Left renal pelvis (tissue), 4 donors: ENCODE measurements around the gene SLC23A1. TPM values are rescaled to one million over a fixed set of nuclear protein-coding genes. Genes with fewer than 3 reads are reported as not detected.
"Not testable (repeated sequence)": the region's sequence is repeated elsewhere in the genome, so short reads cannot be mapped to it uniquely, and the experiment has no call there.

ENCODE experiments used
- DNase-seq, 4 donors: peaks; one replicate each; pipeline ENCODE4 v3.0.0-alpha.2; 2013; ENCODE audit warnings: low read depth in 4 of 4, low spot score in 3 of 4
- polyA plus RNA-seq, 4 donors: library from polyadenylated mRNA; unstranded; fragments of 120-200 nt; gene quantifications; one replicate each; pipeline ENCODE4 v1.2.1, GENCODE V29; 2013; ENCODE audit not compliant: insufficient read length in 4 of 4

Gene SLC23A1
- polyA plus RNA-seq, 4 donors: 1.1 to 16.8 (median 11.9) TPM

DNA sequence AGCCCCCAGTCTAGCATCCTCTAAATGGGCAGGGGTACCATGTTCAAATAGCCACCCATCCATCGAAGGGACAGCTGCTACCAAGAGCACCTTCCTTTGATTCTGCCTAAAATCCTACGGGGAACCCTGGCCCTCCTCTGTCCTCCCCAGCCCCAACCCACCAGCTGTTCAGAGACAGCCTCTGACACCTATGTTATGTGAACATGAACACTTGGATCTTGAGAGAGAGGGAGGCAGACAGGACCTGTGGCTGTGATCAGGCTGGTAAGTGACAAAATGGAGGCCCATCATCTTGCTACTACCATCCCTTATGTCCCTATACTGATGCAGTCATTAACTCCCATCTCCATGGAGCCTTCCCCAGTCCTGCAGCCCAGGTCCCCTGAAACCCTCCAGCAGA is 8.2 kb downstream of the SLC23A1 start:
- no peak for DNase-seq

DNA sequence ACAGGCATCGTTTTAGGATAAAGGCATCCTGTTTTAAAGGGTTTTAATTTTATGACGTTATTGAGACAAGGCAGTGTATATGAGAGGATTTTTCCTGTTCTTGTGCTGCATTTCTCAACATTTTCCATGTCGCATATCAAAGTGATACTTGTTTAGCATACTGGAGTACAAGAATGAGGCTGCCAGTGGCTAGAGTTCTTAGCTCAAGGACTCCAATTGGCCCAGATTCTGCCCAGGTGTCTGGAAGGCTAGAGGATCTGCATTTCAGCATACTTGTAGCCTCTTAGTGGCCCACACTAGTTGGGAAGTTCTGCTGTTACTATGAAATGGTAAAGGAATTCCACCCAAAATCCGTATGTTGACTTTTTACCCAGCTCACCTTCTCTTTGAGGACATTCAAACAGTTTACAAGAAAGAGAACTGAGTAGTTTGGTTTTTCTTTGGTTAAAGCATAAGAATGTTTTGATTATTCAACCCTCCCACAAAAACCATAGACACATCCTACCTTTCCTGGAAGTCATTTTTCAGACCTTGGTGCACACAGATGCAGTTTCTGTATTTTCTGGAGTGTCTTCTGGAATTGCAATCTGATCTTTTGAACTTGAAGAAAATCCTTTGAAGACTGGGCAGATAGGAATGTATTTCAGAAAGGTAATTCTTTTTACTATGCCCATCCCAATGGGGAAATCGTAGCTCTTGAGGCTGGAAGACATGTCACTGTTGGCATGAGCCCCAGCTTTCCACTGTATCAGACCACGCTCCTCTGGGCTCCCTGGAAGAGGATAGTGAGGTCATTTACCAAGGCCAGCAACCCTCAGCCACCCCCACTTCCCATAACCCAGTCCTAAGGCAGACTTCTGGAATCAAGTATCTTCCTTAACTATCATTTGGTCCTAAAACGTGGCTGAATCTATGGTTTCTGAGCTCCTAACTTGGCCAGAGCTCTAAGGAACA is 11.3 kb downstream of the SLC23A1 start:
- no peak for DNase-seq

DNA sequence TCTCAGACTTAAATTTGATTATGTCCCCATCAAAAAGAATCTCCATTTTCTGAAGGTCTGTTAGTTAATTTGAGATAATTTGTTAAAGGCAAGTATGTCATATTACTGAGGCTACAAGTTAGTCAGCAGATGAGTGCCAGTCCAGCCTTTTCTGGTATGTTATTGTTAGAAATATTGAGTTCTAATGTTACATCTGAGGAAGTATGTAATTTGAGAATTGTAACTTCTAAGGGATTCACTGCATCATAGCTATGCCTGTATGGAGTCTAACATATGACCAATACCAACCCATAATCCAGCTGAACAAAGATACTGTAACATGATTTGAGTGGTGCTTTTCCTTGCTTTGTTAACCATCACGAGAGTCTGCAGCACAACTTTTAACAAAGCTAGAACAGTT is 13.9 kb downstream of the SLC23A1 start:
- DNase-seq: no peak

DNA sequence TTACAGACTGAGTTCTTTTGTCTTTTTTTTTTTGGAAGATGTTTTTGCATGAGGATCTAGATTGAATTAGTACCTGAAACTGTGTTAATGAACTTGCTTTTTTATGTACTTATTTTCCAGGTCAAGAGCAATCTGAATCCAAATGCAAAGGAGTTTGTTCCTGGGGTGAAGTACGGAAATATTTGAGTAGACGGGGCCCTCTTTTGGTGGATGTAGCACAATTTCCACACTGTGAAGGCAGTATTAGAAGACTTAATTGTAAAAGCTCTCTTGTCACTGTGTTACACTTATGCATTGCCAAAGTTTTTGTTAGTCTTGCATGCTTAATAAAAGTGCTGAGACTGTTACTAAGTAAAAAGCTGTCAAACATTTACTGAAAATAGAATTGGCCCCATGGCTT is 14.5 kb downstream of the SLC23A1 start:
- DNase-seq: no peak

DNA sequence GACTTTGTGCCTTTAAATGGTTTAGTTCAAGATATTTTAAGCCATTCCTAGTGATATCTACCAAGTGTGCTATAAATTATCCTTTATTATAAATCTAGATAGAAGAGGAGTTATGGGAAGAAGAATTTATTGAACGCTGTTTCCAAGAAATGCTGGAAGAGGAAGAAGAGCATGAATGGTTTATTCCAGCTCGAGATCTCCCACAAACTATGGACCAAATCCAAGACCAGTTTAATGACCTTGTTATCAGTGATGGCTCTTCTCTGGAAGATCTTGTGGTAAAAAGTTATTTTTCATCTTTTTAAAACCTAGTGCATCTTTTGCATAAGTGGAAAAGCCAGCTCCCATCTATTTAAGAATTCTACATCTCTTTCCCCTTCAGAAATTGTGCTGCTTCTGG is 18.6 kb downstream of the SLC23A1 start:
- no peak for DNase-seq

DNA sequence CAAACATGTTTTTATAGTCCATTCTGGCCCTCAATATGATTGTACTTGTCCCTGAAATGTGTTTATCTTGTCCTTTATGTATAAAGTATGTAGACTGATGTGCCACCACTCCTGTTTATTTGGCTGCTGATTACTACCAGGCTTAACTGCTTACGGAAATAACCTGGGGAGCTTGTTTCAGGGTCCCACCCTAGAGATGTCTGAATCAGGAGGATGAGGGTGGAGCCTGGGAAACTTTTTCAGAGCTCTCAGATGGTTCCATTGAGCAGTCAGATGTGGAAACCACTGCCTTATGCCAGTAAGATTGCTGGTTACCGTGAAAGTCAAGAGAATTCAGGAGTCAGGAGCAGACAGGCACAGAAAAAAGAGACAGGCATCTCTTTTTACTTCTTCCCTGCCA is 19.2 kb downstream of the SLC23A1 start:
- DNase-seq: no peak

DNA sequence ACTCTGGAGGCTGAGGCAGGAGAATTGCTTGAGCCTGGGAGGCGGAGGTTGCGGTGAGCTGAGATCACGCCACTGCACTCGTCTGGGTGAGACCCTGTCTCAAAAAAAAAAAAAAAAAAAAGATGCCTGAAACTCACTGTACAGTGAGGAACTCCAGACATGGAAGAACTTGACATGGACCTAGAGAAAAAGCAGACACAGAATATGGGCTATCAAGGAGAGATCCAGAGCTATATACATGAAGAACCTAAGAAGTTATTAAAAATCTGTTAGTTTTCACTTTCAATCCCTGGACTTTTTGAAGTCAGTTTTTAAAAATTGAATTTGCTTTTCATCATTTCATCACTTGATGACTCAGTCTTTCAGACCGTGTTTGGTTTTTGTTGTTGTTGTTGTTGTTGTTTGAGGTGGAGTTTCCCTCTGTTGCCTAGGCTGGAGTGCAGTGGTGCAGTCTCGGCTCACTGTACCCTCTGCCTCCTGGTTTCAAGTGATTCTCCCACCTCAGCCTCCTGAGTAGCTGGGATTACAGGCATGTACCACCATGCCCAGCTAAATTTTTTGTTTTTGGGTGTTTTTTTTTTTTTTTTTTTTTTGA is 21.2 kb downstream of the SLC23A1 start:
- no peak for DNase-seq

DNA sequence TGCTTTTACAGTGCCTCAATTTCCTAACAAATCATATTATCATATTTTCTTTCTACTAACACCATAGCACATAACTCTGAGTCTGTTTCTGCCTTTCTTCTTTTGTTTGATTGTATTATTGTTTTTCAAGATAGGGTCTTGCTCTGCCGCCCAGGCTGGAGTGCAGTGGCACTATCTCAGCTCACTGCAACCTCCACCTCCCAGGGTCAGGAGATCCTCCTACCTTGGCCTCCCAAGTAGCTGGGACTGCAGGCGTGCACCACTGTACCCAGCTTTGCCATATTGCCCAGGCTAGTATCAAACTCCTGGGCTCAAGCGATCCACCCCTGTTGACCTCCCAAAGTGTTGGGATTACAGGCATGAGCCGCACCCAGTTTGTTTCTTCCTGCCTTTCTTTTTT is 22.7 kb downstream of the SLC23A1 start:
- DNase-seq: no peak

DNA sequence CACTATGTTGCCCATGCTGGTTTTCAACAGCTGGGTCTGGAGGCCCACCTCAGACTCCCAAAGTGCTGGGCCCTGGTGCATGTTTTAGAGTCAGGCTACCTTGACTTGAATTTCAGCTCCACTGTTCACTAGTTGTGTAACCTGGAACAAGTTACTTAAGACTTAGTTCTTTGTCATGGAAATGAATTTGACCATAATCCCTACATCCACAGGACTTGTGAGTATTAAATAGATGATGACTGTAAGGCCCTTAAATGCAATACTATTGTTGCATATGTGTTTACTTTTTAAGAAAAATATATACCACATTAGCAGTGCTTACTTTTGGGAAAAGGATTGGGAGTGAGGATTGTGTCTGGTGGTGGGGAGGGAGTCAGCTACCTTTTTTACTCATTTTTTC is 25.0 kb downstream of the SLC23A1 start:
- no peak for DNase-seq

DNA sequence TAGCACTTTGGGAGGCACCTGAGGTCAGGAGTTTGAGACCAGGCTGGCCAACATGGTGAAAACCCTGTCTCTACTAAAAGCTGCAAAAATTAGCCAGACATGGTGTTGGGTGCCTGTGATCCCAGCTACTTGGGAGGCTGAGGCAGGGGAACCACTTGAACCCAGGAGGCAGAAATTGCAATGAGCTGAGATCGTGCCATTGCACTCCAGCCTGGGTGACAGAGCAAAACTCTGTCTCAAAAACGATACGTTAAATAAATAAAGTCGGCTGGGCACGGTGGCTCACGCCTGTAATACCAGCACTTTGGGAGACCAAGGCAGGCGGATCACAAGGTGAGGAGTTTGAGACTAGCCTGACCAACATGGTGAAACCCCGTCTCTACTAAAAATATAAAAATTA is 27.2 kb downstream of the SLC23A1 start:
- not testable (repeated sequence) for DNase-seq

DNA sequence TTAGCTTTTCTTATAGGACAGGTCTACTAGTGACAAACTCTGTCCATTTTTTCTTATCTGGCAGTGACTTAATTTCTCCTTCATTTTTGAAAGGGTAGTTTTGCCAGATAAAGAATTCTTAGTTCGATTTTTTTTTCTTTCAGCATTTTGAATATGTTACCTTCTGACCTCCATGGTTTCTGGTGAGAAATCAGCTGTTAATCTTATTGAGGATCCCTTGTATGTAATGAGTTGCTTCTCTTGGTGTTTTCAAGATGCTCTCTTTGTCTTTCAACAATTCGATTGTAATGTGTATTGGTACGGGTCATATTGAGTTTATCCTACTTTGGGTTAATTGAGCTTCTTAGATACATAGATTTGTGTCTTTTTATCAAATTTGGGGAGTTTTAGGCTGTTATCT is 28.9 kb downstream of the SLC23A1 start:
- DNase-seq: no peak

DNA sequence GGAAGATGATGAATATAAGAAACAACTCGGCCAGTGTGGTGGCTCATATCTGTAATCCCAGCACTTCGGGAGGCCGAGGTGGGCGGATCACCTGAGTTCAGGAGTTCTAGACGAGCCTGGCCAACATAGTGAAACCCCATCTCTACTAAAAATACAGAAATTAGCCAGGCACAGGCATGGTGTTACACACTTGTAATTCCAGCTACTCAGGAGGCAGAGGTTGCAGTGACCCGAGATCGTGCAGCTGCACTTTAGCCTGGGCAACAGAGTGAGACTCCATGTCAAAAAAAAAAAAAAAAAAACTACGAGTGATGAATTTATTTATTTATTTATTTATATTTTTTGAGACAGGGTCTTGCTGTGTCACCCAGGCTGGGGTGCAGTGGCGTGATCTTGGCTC is 35.2 kb downstream of the SLC23A1 start:
- DNase-seq: not testable (repeated sequence)

DNA sequence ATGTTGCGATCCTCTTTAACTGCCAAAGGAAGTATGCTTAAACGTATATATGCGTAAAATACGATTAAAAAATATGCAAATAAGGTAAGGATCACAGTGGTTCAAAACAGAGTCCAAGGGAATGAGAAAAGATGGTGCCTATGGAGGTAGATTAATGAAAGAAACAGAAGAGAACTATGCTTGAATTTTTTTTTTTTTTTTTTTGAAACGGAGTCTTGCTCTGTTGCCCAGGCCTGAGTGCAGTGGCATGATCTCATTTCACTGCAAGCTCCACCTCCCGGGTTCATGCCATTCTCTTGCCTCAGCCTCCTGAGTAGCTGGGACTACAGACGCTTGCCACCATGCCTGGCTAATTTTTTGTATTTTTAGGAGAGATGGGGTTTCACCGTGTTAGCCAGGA is 37.7 kb downstream of the SLC23A1 start:
- DNase-seq: not testable (repeated sequence)

DNA sequence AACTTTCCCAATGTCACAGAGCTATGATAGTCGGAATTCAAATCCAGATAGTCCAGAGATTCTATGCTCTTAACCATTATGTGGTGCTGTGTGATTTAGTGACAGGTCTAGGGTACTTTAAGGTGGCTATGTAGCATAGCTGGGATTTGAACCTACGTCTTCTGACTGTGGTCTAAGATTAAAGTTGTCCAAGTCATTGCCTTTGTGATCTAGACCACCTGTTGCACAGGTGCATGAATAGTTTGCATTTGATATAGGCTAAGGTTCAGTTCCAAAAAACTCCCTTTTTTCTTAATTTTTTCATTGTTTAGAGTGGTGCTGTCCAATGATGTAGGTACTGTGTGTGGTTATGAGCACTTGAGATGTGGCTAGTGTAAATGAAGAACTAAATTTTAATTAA is 38.9 kb downstream of the SLC23A1 start:
- no peak for DNase-seq

DNA sequence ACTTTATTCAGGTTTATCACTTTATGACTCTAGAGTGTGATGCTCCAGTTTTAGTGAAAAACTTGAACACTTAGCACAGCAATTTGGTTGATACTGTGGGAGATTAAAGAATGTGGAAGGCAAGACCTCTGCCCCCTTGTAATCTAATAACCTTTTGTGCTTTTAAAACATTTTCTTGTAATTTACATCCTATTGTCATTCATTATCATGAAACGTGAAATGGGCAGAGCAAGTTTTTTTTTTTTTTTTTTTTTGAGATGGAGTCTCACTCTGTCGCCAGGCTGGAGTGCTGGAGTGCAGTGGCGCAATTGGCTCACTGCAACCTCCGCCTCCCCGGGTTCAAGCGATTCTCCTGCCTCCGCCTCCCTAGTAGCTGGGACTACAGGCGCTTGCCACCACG is 39.6 kb downstream of the SLC23A1 start:
- DNase-seq: no peak

DNA sequence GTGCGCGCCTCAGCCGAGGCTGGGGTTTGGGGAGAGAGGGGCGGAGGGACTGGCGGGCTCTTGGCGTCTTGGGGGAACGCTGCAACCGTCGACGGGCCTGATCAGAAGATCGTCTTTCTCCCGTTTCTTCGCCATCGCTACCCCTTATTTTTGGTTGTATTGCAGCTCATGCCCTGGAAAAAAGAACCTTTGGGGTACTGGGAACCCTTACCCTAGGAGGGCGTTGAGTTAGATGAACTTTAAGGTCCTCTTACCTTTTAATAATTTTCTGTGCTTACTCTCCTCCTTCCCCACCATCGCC is 40.7 kb downstream of the SLC23A1 start:
- DNase-seq: no peak

DNA sequence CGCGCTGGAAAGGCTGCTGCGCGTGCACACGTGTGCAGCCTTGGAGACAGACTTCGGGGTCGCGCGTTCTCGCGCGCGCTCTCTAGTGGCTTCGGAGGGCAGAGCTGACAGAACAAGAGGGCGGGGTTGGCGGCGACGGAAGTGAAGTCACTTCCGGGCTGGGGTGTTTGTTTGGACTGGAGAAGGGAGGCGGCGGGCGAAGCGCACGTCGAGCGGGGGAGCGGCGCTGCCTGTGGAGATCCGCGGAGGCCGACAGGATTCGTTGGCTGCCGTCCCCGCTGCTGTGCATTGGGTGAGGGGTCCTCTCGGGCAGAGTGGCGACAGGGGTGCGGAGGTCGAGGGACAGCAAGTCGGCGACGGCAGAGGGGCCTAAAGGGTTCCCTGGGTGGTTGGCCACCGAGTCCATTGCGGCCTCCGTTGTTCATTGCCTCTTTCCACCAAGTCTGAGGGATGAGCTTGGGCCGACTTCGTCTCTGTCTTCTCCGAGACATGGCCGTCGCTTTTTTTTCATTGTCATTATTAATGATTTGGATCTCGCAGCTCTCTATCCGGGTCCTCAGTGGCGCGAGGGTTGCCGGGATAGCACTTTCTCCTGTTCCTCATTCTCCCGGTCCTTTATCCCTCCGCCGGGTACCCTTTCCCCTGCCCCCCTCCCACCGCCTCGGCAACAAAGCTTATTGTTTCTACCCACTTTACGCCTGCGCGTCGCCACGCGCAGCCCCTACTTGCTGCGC is 41.2 kb downstream of the SLC23A1 start, which contains the start of gene PAIP2:
Gene PAIP2, plus strand, starts transcription at position 166 of the 734 bp plus-strand sequence. CDS start 21,931 bp downstream, outside the sequence.
- DNase-seq: peak; percentile 96 to 98 (median 97)

DNA sequence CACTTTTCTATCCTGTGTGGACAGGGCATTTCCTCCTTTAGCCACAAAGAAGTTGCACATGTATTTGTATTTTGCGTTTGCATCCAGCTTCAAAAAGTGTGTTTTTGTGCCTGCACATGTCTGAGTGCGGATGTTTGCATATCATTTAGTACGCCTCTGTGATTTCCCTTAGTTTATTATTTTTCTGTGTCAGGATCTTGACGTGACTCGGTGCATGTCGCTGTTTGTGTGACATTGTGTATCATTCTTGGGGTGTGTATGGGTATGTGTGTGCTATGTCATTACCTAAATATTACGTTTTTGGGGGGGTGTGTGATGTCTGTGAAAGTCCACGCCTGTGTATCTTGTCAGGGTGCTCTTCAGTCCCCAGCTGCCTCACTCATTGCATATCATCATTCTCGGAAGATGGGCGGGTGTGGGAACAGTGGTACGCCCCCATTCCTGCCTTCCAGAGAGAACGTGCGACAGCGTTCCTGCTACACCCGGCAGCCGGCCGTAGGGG is 41.9 kb downstream of the SLC23A1 start:
- DNase-seq: no peak

DNA sequence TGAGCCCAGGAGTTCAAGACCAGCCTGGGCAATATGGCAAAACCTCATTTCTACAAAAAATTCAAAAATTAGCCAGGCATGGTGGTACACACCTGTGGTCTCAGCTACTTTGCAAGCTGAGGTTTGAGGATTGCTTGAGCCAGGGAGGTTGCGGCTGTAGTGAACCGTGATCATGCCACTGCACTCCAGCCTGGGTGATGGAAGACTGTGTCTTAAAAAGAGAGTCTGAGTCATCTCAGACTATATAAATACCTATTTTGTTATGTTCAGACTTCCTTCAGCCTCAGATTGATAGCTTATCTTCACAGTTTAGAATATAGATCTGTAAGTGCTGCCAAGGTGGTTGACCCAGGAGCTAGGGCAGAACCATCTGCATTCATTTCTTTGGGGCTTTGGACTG is 43.0 kb downstream of the SLC23A1 start:
- DNase-seq: no peak

DNA sequence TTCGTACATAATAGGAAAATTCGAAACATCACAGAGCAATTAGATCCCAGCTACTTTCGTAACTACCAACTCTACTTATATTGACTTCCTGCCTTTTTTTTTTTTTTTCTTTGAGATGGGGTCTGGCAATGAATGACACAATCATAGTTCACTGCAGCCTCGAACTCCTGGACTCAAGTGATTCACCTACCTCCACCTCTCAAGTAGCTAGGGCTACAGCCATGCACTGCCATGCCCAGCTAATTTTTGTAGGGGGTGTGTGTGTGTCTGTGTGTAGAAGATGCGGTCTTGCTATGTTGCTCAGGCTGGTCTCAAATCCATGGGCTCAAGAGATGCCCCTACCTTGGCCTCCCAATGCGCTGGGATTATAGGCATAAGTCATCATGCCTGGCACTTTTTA is 47.3 kb downstream of the SLC23A1 start:
- DNase-seq: no peak
